ENCODE results near the gene SERPINI2.
"Not testable (repeated sequence)": the region's sequence is repeated elsewhere in the genome, so short reads cannot be mapped to it uniquely, and the experiment has no call there.

Gene SERPINI2

DNA sequence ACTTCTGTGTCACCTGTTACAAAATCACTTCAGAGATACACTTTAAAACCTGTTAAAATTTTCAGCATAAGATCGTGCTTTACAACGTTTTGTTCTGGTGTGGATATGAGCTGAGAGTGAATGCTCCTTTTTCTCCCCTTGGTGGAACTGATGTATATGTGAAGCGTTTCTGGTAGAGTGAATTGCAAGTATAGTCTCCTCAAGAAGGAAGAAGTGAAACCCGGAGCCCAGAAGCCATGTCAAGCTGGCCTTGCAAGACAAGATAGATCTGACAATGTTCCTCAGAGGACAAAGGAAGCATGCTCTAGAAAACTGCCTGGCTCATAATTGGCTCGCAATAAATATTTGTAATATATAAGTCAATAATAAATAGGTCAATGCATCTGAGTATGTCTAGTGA, 23.6 kb downstream of the SERPINI2 start:
- no peak for DNase-seq (ENCODE audit: low read depth)

DNA sequence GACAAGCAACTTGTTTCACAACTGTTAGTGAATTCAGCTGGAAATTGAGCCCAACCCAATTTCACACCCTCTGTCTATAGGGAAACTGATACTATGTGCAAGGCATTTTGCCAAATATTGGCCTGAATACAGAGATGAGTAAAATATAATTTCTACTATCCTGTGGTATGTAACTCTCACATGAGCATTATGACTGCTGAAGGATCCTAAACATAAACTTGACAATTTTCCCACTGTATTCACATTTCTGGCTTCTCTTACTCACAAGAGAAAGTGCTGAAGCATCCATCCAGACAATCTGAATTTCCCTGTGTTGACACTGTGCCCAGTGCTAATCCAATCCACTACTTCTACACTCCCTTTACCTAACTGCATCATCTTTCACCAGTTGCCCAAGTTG, 28.4 kb downstream of the SERPINI2 start:
- DNase-seq (ENCODE audit: low read depth) = no peak

GRCh38 chr3:167441256-167441655, 32.6 kb downstream of the SERPINI2 start:
- no peak for DNase-seq (ENCODE audit: low read depth)

DNA sequence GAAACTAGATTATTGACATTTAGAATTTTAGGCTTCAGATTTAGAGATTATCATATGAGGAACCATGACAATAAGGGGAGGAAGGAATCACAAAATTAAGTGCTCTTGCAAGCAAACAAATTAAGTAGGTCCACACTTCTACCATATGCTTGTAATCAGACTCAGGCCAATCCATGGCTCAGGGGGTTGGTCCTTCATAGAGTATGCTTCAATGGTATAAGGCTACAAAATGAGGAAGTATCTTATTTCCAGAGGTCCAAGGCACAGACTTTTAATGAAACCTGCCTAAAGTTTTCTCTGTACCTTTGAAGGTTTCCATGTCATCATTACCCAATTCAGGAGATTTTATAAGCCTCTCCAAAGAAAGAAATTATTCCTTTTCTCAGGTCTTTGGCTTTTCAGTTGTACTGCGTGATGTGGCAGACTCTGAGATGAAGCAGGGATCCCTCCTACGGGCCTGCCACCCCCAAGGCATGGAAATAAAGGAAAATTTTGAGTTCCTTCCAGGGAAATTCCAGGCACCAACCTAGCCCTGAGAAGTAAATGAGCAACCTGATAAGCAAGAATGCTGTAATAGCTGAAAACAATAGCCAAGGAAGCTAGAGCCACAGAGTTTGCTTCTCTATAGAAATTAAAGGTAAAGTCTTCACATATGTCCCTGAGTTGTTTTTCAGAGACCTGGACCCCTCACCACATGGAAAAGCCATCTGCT, 36.3 kb downstream of the SERPINI2 start:
- DNase-seq (ENCODE audit: low read depth) = no peak

DNA sequence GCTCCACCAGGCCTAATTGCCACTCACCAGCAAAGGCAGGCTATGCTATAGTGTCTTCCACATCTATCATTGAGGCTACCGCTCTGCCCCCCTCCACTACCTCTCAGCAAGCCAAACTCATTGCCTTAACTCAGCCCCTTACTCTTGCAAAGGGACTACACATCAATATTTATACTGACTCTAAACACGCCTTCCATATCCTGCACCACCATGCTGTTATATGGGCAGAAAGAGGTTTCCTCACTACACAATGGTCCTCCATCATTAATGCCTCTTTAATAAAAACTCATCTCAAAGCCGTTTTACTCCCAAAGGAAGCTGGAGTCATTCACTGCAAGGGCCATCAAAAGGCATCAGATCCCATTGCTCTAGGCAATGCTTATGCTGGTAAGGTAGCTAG, 46.9 kb downstream of the SERPINI2 start:
- not testable (repeated sequence) for DNase-seq (ENCODE audit: low read depth)

DNA sequence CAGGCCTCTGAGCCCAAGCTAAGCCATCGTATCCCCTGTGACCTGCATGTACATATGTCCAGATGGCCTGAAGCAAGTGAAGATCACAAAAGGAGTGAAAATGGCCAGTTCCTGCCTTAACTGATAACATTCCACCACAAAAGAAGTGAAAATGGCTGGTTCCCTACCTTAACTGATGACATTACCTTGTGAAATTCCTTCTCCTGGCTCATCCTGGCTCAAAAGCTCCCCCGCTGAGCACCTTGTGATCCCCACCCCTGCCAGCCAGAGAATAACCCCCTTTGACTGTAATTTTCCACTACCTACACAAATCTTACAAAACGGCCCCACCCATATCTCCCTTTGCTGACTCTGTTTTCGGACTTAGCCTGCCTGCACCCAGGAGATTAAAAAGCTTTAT, 51.4 kb downstream of the SERPINI2 start:
- DNase-seq (ENCODE audit: low read depth) = not testable (repeated sequence)

- DNase-seq (ENCODE audit: low read depth) = no peak
These were observed 64.2 kb downstream of the SERPINI2 start for GRCh38 chr3:167409611-167410010.

- no peak for DNase-seq (ENCODE audit: low read depth)
These were observed 66.9 kb downstream of the SERPINI2 start for GRCh38 chr3:167406876-167407492.

- DNase-seq (ENCODE audit: low read depth) = no peak
These were observed 76.0 kb downstream of the SERPINI2 start for GRCh38 chr3:167397826-167398225.

- DNase-seq (ENCODE audit: low read depth) = no peak
These were observed 77.8 kb downstream of the SERPINI2 start for GRCh38 chr3:167396075-167396474.

DNA sequence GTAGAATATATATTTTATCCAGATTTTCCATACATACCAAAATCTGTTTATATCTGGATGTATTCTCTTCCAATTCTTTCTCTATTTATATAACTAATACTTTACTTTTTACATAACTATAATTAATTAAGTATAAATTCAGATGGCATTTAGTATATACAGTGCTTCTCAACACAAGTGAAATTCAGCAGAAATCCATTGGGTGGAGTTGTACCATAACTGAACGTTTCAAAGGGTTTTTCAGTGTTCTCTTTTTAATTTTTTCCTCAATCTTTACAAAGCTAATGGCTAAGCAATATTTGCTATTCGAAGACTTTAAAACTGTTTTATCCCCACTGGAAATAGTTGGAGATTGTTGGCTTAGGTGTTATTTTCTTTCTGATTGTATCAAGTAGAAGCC, 79.8 kb downstream of the SERPINI2 start:
- no peak for DNase-seq (ENCODE audit: low read depth)
